Measurements from ENCODE around the gene PRDM5.

The PRDM5 gene

GRCh38 chr4:120902925-120903324 is 19.6 kb downstream of the PRDM5 start:
- no peak for DNase-seq

GRCh38 chr4:120901731-120902130 is 20.8 kb downstream of the PRDM5 start:
- no peak for DNase-seq

GRCh38 chr4:120897981-120898719 is 24.4 kb downstream of the PRDM5 start:
- DNase-seq: no peak

- DNase-seq: no peak
Observed at GRCh38 chr4:120895554-120895953, 27.0 kb downstream of the PRDM5 start.

GRCh38 chr4:120893314-120893713 is 29.2 kb downstream of the PRDM5 start:
- no peak for DNase-seq

GRCh38 chr4:120886191-120886590 is 36.3 kb downstream of the PRDM5 start:
- DNase-seq: no peak

GRCh38 chr4:120881846-120882245 is 40.7 kb downstream of the PRDM5 start:
- no peak for DNase-seq

GRCh38 chr4:120881351-120881750 is 41.2 kb downstream of the PRDM5 start:
- DNase-seq: no peak

- no peak for DNase-seq
Observed at GRCh38 chr4:120877021-120877420, 45.5 kb downstream of the PRDM5 start.

GRCh38 chr4:120874792-120875774 is 47.4 kb downstream of the PRDM5 start:
- DNase-seq: no peak

GRCh38 chr4:120873554-120873953 is 49.0 kb downstream of the PRDM5 start:
- no peak for DNase-seq

GRCh38 chr4:120871173-120871572 is 51.4 kb downstream of the PRDM5 start:
- no peak for DNase-seq

- no peak for DNase-seq
Observed at GRCh38 chr4:120870279-120870673, 52.2 kb downstream of the PRDM5 start.

- DNase-seq: no peak
Observed at GRCh38 chr4:120869613-120870278, 52.8 kb downstream of the PRDM5 start.

GRCh38 chr4:120867506-120867905 is 55.0 kb downstream of the PRDM5 start:
- no peak for DNase-seq

- DNase-seq: no peak
Observed at GRCh38 chr4:120865985-120866384, 56.5 kb downstream of the PRDM5 start.

- DNase-seq: no peak
Observed at GRCh38 chr4:120864969-120865368, 57.6 kb downstream of the PRDM5 start.

- no peak for DNase-seq
Observed at GRCh38 chr4:120862432-120862831, 60.1 kb downstream of the PRDM5 start.

- DNase-seq: no peak
Observed at GRCh38 chr4:120861852-120862251, 60.7 kb downstream of the PRDM5 start.

- DNase-seq: no peak
Observed at GRCh38 chr4:120858776-120859175, 63.8 kb downstream of the PRDM5 start.

- DNase-seq: no peak
Observed at GRCh38 chr4:120857312-120857711, 65.2 kb downstream of the PRDM5 start.

- no peak for DNase-seq
Observed at GRCh38 chr4:120856294-120856693, 66.2 kb downstream of the PRDM5 start.

GRCh38 chr4:120855307-120856001 is 67.1 kb downstream of the PRDM5 start:
- DNase-seq: no peak

All from SW 1271 (cell line).